GM21723 (cell line): ENCODE results near the gene PASD1.

ENCODE experiments used
- ATAC-seq: cut with Tn5 transposase; IDR thresholded peaks from one replicate; pipeline ENCODE4 v1.9.1; 2021; ENCODE audit warnings: mild to moderate bottlenecking, moderate library complexity; ENCODE audit not compliant: unreplicated experiment

The PASD1 gene

GRCh38 chrX:151700581-151700980, 137.1 kb downstream of the PASD1 start:
- ATAC-seq = no peak

GRCh38 chrX:151701071-151701470, 137.6 kb downstream of the PASD1 start:
- ATAC-seq = no peak

GRCh38 chrX:151701531-151701930, 138.1 kb downstream of the PASD1 start:
- no peak for ATAC-seq

- no peak for ATAC-seq
Measured at GRCh38 chrX:151702026-151702714, 138.7 kb downstream of the PASD1 start.

GRCh38 chrX:151702741-151703340, 139.4 kb downstream of the PASD1 start:
- ATAC-seq = no peak

GRCh38 chrX:151703487-151703886, 140.0 kb downstream of the PASD1 start:
- ATAC-seq = no peak

- ATAC-seq = no peak
Measured at GRCh38 chrX:151704041-151704663, 140.7 kb downstream of the PASD1 start.

- no peak for ATAC-seq
Measured at GRCh38 chrX:151708821-151709220, 145.3 kb downstream of the PASD1 start.

- no peak for ATAC-seq
Measured at GRCh38 chrX:151710457-151710856, 147.0 kb downstream of the PASD1 start.

- ATAC-seq = no peak
Measured at GRCh38 chrX:151711154-151711553, 147.7 kb downstream of the PASD1 start.

- no peak for ATAC-seq
Measured at GRCh38 chrX:151711787-151712186, 148.3 kb downstream of the PASD1 start.

- no peak for ATAC-seq
Measured at GRCh38 chrX:151712253-151712652, 148.8 kb downstream of the PASD1 start.

- no peak for ATAC-seq
Measured at GRCh38 chrX:151713849-151714248, 150.4 kb downstream of the PASD1 start.

- no peak for ATAC-seq
Measured at GRCh38 chrX:151714362-151714761, 150.9 kb downstream of the PASD1 start.

- no peak for ATAC-seq
Measured at GRCh38 chrX:151715752-151716151, 152.3 kb downstream of the PASD1 start, which contains the start of gene FATE1. FATE1 (plus strand) TSS chrX:151716035; CDS start chrX:151716120, 85 bp downstream.

GRCh38 chrX:151722241-151722846, 158.9 kb downstream of the PASD1 start:
- no peak for ATAC-seq

GRCh38 chrX:151723156-151723760, 159.8 kb downstream of the PASD1 start:
- ATAC-seq = no peak

- ATAC-seq = no peak
Measured at GRCh38 chrX:151724563-151725337, 161.3 kb downstream of the PASD1 start.

- no peak for ATAC-seq
Measured at GRCh38 chrX:151725338-151725614, 161.8 kb downstream of the PASD1 start.
